IPS-NIHi7 (cell line): ENCODE measurements around the gene HAL.

Experiments used
- DNase-seq: peaks from one replicate; pipeline ENCODE4 v3.0.0; 2012; ENCODE audit warnings: mixed read lengths; ENCODE audit errors: extremely low spot score

HAL gene

DNA sequence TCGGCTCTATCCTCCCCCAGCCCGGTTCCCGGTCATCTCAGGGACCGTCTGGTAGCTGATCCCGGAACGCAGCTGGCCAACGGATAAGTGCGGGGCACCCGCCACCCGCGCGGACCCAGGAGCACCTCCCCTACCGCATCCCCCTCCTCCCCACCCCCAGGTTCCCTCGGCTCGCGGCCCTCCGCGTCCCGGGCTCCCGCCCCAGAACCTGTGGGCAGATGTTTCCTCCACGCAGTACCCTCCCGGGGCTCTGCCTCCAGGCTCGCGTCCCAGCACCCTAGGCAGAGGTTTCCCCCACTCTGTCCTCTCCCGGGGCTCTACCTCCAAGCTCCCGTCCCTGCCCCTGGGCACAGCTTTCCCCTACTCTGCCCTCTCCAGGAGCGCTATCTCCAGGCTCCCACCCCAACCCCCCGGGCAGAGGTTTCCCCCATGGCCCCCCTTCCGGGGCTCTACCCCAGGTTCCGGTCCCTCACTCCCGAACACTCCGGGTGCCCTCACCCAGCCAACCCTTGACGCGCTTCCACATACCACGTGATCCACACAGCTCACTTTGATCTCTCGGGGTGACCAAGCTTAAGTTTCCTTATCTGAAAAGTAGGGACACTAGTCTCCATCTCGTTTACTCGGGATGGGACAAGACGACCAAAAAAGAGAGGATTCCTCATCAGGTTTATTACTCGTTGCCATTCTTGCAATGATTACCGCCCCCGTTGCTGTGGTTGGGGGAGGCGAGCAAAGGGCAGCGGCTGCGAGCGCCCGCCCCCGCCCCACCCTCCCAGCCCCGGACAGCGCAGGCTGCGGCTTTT lies 53.4 kb downstream of the HAL start, which contains the start of gene CCDC38:
TSS of gene CCDC38 (minus strand) at position 91 of the 806 bp plus-strand sequence. CDS start 6,105 bp downstream, outside the sequence.
- peak; percentile 83 for DNase-seq

- no peak for DNase-seq
Measured at GRCh38 chr12:95942101-95942523, 54.0 kb downstream of the HAL start.

DNA sequence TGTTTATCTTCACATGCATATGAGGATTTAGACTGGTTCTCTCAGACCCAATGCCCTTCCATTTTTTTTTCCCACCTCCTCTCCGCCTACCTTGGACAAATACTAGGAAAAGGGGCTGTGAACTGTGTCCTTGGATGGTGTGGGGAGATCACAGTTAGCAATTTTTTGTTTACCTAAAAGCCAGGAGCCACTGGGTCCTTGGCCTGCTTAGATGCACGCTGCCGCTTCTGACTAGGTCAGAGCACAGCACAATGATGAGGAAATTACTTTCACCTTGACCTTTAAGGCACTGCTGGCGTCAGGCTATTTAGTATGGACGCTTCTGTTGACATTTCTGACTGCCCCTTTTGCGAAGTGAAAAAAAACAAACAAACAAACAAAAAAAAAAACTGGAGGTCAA lies 55.6 kb downstream of the HAL start:
- DNase-seq = no peak
